ENCODE data around the gene ADAMTSL4. TPM values are rescaled to one million over a fixed set of nuclear protein-coding genes. Genes with fewer than 3 reads are reported as not detected.
A peak's percentile ranks its signal among the peaks of the same experiment; 100 is the strongest.

The ADAMTSL4 gene
- total RNA-seq, 1 experiment from 2014 or later, result 3.3 TPM

DNA sequence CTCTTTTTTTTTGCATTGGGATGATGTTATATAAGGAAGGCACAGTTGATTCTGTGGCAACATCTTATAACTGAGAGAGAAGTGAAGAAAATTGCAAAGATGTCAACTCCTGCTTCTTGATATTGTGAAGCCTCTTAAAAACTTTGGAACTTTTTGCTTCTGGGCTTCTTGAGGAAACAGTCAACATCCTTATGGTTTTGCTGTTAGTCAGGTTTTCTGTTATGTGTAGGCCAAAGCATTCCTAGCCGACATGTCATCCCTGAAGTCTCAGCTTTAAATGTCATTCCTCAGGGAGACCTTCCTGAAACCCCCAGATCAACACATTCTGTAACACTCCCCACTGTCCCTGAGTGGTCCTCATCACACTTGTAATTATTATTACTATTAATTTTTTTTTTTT is 21.0 kb upstream of the ADAMTSL4 start:
- DNase-seq, result peak; percentile 42
- no peak overlapping the region for H3K4me3 ChIP-seq
- no peaks in the 10 kb centered on the region for H3K9me3 ChIP-seq
- no peaks in the 10 kb centered on the region for H3K27me3 ChIP-seq
- no peaks in the 10 kb centered on the region for H3K36me3 ChIP-seq

DNA sequence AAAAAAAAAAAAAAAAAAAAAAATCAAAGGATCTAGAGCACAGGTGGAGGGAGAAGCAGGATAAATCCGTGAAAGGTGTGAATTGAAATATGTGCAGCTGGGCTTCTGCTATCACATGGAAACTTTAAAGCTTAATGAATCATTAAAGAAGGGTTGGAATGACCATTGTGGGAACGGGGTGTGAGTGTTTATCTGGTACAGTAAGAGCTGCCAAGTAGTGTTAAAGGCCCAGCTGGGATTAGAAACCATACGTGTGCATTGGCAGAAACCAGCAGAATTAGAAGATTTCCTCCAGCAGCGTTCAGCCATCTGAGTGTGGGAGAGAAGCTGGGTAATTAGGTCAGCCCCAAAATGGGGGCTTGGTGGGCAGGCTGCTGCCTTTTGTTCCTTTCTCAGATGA is 20.2 kb upstream of the ADAMTSL4 start:
- H3K36me3 ChIP-seq, result no peaks in the 10 kb centered on the region
- no peaks in the 10 kb centered on the region for H3K9me3 ChIP-seq
- no peaks in the 10 kb centered on the region for H3K27me3 ChIP-seq
- peak; percentile 66 for DNase-seq
- H3K4me3 ChIP-seq, result no peak overlapping the region

DNA sequence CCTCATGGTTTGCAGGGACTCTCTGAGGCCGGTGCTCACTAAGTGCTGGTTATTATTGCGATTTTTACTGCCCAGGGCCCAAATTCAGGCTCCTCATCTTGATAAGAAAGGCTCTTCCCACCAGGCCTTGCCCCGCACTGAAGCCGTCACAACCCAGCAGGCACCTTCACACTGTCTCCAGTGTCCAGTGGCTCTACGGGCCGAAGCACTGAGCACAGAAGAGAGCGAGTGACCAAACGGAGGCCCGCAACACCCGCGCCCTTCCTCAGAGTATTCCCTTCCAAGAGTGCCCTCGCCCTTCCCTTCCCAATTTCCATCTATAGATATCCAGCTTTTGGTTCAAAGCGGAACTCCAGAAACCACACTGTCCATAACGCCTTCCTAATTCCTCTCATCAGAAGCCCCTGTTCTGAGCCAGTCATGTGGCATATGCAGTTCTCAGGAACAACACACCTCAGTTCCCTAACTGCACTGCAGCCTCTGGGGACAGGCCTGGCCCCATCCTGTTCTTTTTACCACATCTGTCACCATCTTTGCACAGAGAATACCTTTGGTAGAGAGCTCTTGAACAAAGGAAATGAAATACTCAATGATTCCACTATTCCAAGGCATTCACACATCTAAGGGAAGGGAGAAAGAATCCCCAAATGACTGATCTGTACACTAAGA is 18.6 kb upstream of the ADAMTSL4 start:
- Histone ChIP-seq H3K4me3 (no peak overlapping the region), H3K36me3 (no peaks in the 10 kb centered on the region), H3K9me3 (no peaks in the 10 kb centered on the region), H3K27me3 (no peaks in the 10 kb centered on the region)
- no peak for DNase-seq

DNA sequence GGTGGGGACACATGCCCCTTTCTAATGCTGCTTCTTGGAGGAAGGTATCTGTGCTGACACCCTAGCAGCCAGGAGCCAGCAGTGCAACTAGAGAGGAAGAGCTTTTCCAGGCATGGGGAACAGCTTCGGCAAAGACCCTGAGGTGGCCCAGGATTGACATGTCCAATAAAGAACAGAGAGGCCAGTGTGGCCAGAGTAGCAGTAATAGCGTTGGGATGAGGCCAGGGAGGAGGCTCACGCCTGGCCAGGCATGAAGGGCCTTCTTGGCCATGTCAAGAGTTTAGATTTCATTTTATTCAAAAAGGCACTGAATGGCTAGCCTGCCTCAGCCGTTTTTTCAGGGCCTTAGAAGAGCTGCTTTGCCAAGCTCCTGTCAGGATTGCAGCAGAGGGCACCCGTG is 16.3 kb upstream of the ADAMTSL4 start:
- Histone ChIP-seq H3K27me3 (no peaks in the 10 kb centered on the region), H3K9me3 (no peaks in the 10 kb centered on the region), H3K36me3 (no peaks in the 10 kb centered on the region), H3K4me3 (no peak overlapping the region)
- DNase-seq, result no peak

DNA sequence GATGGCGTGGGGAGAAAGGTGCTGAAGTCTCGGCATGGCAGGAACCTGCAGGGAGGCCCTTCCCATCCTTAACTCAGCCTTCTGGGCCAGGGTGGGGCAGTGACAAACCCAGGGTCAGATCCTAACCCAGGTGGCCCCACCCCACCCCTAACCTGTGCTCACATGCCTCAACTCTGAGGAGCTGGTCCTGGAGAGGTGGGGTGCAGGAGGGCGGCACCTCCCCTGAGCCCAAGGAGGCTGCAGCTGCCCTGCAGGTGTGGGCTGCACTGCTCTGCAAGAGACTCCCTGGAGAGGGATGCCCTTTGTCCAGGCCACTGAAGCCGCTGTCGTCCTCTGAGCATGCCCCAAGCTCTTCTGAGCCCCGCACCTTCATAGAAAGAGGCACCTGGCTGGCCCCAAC is 15.2 kb upstream of the ADAMTSL4 start:
- Histone ChIP-seq H3K36me3 (no peaks in the 10 kb centered on the region; the same call in 1 of the 2 replicates), H3K4me3 (no peak overlapping the region), H3K27me3 (no peaks in the 10 kb centered on the region), H3K9me3 (no peaks in the 10 kb centered on the region)
- DNase-seq, result no peak

DNA sequence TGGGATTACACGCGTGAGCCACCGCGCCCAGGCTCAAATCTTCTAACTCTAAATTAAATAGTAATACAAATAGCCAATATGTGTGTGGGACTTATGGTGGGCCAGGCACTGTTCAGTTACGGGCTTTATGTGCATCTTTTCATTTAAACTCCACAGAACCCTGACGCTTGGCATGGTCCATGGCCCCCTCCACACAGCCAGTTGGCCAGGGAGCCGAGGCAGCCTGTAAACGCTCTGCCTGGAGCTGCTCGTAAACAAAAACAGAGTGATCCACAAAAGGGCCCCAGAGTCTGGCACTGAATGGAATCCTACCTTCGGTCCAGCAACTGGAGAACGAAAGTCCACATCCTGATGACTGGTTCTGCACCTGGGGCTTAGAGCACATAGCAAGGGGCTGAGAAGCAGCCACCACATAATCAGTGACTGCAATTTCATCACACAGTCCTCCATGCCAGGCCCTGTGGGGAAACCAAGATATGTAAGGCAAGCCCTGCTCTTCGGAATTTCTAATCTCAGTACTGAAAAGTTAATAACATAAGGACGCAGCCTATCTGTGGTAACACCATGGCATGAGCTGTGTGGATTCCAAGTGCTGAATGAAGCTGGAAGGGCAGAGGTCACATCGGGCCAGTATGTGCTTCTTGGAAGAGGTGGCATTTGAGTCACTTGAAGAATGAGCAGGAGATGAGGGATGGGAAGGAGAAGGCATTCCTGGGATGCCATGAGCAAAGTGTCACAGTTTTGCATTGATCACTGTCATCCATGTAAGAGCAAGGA is 13.5 kb upstream of the ADAMTSL4 start:
- Histone ChIP-seq H3K9me3 (no peaks in the 10 kb centered on the region), H3K4me3 (no peak overlapping the region), H3K36me3 (no peaks in the 10 kb centered on the region; the same call in 1 of the 2 replicates), H3K27me3 (no peaks in the 10 kb centered on the region)
- DNase-seq, result peak; percentile 61

DNA sequence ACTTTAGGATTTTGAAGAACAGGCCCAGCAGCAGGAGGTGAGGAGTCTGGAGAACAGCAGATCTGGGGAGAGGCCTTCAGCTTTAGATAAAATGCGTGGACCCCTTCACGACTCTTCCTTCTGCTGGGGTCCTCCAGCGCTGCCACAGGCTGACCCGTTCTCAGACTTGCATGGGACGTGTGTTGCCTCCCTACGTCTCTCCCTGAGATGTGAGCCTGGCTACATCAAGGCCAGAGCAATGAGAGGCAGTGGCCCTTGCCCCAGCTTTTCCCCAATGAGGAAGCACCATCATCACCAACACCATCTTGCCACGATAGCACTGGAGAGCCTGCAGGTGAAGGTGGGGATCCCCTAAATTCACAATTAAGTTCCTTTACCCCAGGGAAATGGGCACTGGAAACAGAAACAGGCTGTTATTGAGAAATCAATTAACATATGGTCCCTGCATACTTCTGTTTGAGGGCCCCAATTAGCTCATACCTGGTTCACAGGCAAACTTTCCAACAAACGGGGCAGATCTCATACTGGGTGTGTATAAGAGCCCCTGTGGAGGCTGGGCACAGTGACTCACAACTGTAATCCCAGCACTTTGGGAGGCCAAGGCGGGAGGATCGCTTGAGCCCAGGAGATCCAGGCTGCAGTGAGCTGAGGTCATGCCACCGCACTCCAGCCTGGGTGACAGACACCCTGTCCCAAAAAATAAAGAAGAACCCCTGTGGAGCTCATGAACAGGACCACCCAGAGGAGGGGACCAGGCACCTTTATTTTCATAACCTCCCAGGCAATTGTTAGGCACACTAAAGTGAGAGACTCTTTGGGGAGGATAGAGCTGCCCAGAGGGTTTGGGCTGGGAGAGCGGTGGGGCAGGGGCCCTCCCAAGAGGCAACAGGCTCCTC is 12.1 kb upstream of the ADAMTSL4 start:
- H3K36me3 ChIP-seq, result no peaks in the 10 kb centered on the region; the same call in 1 of the 2 replicates
- H3K4me3 ChIP-seq, result no peak overlapping the region
- no peaks in the 10 kb centered on the region for H3K9me3 ChIP-seq
- no peaks in the 10 kb centered on the region for H3K27me3 ChIP-seq
- peak; percentile 85 for DNase-seq

DNA sequence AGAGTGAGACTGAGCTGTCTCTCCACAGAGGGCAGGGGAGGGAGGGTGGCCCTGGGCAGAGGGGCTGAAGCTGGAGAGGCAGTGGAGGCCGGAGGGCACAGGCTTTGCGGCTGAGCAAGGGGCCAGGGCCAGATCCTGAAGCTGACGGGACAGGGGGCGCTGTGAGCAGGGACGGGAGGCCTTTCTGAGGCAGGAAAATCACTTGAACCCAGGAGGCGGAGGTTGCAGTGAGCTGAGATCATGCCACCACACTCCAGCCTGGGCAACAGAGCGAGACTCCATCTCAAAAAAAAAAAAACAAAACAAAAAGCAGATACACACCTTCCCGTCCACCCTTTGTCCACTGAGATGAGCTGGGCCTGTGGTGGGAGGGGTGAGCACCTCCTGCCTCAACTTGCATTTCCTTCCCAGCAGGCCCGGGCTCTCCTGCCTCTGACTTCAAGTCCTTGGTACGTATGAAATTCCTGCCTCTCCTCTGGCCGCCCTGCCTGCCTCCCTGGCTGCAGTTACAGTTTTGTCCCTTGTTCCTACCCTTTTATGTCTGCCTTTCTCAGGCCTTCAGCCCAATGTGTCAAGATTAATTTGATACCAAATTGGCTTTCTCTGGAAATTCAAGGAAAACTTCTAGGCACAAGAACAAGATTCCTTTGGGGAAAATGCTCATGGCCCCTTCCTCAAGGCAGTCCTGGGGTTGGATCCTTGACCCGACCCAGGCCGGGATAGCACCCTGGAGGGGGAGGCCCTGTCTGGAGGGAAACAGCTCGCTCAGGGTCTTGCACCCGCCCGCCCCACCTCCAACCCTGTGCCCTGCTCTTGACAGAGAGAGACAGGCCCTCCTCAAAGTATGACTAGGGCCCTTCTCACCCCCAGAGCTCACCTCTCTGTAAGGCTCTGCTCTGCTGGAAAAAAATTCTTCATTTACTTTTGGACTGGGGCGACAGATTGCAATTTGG is 11.2 kb upstream of the ADAMTSL4 start:
- Histone ChIP-seq H3K36me3 (no peaks in the 10 kb centered on the region; the same call in 1 of the 2 replicates), H3K9me3 (no peaks in the 10 kb centered on the region), H3K27me3 (no peaks in the 10 kb centered on the region), H3K4me3 (no peak overlapping the region)
- DNase-seq, result peak; percentile 92

DNA sequence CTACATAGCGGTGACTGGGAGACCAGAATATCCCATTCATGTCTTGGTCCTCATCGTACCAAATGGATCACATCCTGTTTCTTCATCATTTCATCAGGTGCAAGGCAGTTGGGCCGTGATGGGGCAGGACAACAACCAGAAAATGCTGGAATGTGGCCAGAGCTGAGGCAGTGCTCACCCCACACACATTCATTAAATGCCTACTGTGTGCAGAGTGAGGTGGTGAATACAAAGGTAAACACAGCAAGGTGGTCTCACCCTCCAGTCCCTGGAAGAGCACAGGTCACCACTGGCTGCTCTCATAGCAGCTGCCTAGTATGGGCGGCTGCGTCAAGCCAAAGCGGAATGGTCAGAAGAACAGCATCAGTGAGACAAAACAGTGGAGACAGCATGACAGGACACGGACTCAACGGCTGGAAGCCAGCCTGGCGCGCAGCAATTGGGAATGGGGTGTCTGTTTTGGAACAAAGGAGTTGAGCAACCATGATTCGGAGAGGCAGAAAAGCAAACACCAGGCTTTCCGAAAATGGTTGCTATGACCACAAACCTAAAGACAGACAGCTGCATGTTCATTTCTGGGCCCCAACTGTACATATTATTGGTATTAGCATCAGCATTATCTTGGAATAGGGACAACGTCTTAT is 5.6 kb upstream of the ADAMTSL4 start:
- Histone ChIP-seq H3K27me3 (no peaks in the 10 kb centered on the region), H3K36me3 (no peaks in the 10 kb centered on the region; the same call in 1 of the 2 replicates), H3K9me3 (no peaks in the 10 kb centered on the region), H3K4me3 (no peak overlapping the region)
- no peak for DNase-seq

DNA sequence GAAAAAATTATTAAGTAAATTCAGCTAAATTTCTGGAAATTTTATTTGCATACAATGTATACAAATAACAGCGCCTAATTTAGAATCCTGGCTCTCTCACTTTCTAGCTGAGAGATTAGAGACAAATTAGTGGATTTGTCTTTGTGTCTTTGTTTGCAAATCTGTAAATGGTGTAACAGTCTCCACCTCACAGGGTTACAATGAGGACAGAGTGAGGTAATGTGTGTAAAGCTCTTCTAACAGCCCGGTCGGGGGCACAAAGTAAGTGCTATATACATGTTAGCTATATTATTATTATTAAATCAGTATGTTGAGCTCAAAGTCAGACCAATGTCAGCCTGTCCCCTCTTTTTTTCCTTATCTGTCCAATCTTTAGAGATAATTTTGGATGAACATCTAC is 5.0 kb upstream of the ADAMTSL4 start:
- Histone ChIP-seq H3K9me3 (no peaks in the 10 kb centered on the region), H3K27me3 (no peaks in the 10 kb centered on the region), H3K4me3 (no peak overlapping the region), H3K36me3 (no peaks in the 10 kb centered on the region)
- no peak for DNase-seq

DNA sequence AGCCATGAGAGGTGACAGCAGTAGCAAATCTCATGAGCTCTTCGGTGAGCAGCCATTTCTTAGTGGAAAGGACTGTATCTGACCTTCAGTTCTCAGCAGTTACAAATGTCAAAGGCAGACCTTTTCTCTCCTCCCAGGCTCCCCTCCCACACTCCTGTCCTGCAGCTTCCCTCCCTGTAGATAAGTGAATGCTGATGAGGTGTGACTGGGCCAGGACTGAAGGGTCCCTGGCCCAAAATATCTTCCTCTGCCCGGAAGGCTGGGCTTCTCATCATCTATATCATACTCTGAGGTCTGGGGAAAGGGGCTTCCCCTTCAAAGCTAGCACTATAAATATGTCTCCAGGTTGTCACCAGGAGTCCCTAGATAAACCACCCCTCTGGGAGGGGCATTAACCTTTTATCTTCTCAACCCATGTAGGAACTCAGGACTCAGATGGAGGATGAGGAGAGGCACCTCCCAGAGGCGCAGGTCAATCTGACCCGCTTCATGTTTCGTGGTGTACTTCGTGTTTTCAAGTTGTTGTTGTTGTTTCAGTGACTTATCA is 3.6 kb upstream of the ADAMTSL4 start:
- Histone ChIP-seq H3K27me3 (no peaks in the 10 kb centered on the region), H3K9me3 (no peaks in the 10 kb centered on the region), H3K4me3 (no peak overlapping the region), H3K36me3 (no peaks in the 10 kb centered on the region)
- no peak for DNase-seq

DNA sequence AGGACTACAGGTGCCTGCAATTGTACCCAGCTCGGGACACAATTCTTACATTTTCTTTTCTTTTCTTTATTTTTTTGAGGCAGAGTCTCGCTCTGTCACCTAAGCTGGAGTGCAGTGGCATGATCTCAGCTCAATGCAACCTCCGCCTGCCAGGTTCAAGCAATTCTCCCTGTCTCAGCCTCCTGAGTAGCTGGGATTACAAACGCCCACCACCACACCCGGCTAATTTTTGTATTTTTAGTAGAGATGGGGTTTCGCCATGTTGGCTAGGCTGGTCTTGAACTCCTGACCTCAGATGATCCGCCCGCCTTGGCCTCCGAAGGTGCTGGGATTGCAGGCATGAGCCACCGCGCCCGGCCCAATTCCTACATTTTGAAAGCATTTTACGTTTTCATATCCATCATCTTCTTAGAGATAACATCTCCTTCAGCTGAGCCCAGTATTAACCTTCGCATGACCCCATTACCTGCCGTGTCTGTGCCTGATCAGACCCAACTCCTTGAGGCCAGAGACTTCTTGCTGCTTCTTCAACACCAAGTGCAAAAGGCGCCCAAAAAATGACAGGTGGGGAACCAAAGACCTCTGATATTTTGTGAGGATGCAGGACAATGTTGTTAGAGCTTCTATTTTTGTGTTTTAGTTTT is 2.8 kb upstream of the ADAMTSL4 start:
- DNase-seq, result no peak

DNA sequence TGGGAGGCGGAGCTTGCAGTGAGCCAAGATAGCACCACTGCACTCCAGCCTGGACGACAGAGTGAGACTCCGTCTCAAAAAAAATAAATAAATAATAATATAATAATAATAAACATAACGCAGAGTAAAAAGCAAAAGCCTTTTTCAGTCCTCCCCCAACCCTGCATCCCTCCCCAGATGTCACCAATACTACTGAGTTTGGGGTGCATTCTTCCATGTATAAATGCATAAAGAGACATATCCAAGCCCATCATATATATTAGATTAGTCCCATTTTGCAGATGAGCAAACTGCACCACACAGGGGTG is 930 bp upstream of the ADAMTSL4 start:
- Histone ChIP-seq H3K27me3 (no peaks in the 10 kb centered on the region), H3K36me3 (no peaks in the 10 kb centered on the region), H3K4me3 (peak overlapping the region; percentile 52), H3K9me3 (no peaks in the 10 kb centered on the region)
- no peak for DNase-seq

More for the DNA sequence above, 2.8 kb upstream of the ADAMTSL4 start:
- H3K36me3 ChIP-seq, result no peaks in the 10 kb centered on the region
- H3K4me3 ChIP-seq, result no peak overlapping the region
- no peaks in the 10 kb centered on the region for H3K9me3 ChIP-seq
- H3K27me3 ChIP-seq, result no peaks in the 10 kb centered on the region

DNA sequence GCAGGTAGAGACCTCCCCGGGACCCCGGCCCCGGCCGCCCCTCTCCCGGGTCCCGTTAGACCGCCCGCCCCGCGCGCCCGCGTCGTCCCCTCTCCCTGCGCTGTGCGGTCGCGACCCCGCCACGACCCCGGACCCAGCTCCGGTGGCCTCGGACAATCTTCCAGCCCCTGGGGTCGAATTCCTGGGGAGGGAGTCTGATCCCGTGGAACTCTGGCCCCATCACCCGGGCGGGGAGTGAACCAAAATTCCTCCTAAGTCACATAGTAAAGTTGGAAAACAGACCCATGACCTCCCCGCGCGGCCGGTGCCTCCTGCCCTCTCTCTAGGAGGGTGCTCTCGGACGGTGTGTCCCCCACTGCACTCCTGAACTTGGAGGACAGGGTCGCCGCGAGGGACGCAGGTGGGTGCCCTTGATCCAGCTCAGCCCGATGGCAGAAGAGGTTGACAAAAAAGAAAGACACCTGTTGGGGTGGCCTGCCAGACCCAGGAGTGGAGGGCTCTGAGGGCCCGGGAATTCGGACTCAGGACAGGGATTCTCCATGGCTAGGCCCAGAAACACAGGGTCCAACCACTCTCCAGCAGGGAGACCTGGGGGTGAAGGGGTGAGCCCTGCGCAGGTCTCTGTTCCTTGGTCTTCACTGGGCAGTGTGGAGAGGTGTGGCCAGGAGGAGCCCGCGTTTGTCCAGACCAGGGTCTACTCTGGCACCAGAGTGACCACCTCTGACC is 451 bp downstream of the ADAMTSL4 start:
- Histone ChIP-seq H3K9me3 (no peaks in the 10 kb centered on the region), H3K4me3 (peak overlapping the region; percentile 52), H3K27me3 (no peaks in the 10 kb centered on the region), H3K36me3 (no peaks in the 10 kb centered on the region)
- DNase-seq, result peak; percentile 45

Measured in MG63 (cell line).